H1 (cell line): ENCODE measurements around the gene SORBS1. TPM values are rescaled to one million over a fixed set of nuclear protein-coding genes. Genes with fewer than 3 reads are reported as not detected.

Source experiments
- CTCF ChIA-PET: fragments of 300-600 bp; sonication (Branson Sonifier 250); formaldehyde crosslinking; loops from one replicate; lab custom pipeline; 2021; ENCODE audit not compliant: partially characterized antibody; lab: Charles Lee
- POLR2A ChIA-PET: fragments of 300-600 bp; sonication (Branson Sonifier 250); formaldehyde crosslinking; loops from one replicate; lab custom pipeline; 2021; ENCODE audit warnings: inconsistent platforms; ENCODE audit not compliant: partially characterized antibody; lab: Charles Lee
- DNase-seq, 2 experiments: peaks; one replicate each; pipeline versions ENCODE4 v3.0.0 to v3.0.0-alpha.2; 2010 to 2022; ENCODE audit warnings: low spot score in 2 of 2, low read depth in 1 of 2, mixed read lengths in 1 of 2
- FAIRE-seq: peaks from 2 replicates; lab custom pipeline; 2011; peaks lifted over from hg19 to GRCh38; lab: Jason Lieb, UNC
- H2AFZ ChIP-seq: 2 replicates; pipeline ENCODE4 v1.8.1; 2012; ENCODE audit warnings: low read length, inconsistent platforms
- H2AK5ac ChIP-seq: 2 replicates; pipeline ENCODE4 v1.6.1; 2013; ENCODE audit warnings: low read depth, low read length
- H2BK120ac ChIP-seq: replicated peaks from 2 replicates; pipeline ENCODE3; 2013; ENCODE audit warnings: low read depth, low read length, inconsistent platforms
- H2BK12ac ChIP-seq: 2 replicates; pipeline ENCODE4 v1.6.1; 2013; ENCODE audit warnings: low read depth, low read length
- H2BK15ac ChIP-seq: 2 replicates; pipeline ENCODE4 v1.6.1; 2013; ENCODE audit warnings: low read length
- H2BK20ac ChIP-seq: 2 replicates; pipeline ENCODE4 v1.6.1; 2013; ENCODE audit warnings: low read length
- H2BK5ac ChIP-seq: 2 replicates; pipeline ENCODE4 v1.6.1; 2013; ENCODE audit warnings: low read depth, low read length
- H3K14ac ChIP-seq: 2 replicates; pipeline ENCODE4 v1.6.1; 2013; ENCODE audit warnings: inconsistent platforms; ENCODE audit not compliant: insufficient read length
- H3K18ac ChIP-seq: 2 replicates; pipeline ENCODE4 v1.6.1; 2013; ENCODE audit warnings: low read length; ENCODE audit errors: extremely low read depth
- H3K23ac ChIP-seq: 2 replicates; pipeline ENCODE4 v1.6.1; 2013; ENCODE audit warnings: inconsistent platforms; ENCODE audit not compliant: insufficient read length
- H3K23me2 ChIP-seq: 2 replicates; pipeline ENCODE4 v1.6.1; 2013; ENCODE audit warnings: low read depth, low read length
- H3K27ac ChIP-seq: 2 replicates; pipeline ENCODE4 v1.6.1; 2011; ENCODE audit warnings: low read depth, low read length, inconsistent platforms
- H3K27me3 ChIP-seq, 4 experiments: replicated peaks in 1 of 4; 1 replicate in 1 of 4; 2 replicates in 3 of 4; pipeline versions ENCODE4 v1.6.1 to v1.8.1; 2011 to 2013; ENCODE audit warnings: low read length in 3 of 4, mild to moderate bottlenecking in 3 of 4, inconsistent platforms in 2 of 4, mixed read lengths in 2 of 4, moderate library complexity in 1 of 4; ENCODE audit not compliant: control insufficient read depth in 3 of 4, insufficient read depth in 3 of 4; ENCODE audit errors: extremely low read depth in 1 of 4
- H3K36me3 ChIP-seq, 4 experiments: 2 replicates each; pipeline versions ENCODE4 v1.6.1 to v1.8.1; 2011 to 2013; ENCODE audit warnings: mild to moderate bottlenecking in 4 of 4, low read length in 3 of 4, moderate library complexity in 2 of 4, control low read depth in 1 of 4, inconsistent platforms in 1 of 4; ENCODE audit not compliant: insufficient read depth in 4 of 4, control insufficient read depth in 2 of 4
- H3K4ac ChIP-seq: replicated peaks from 2 replicates; pipeline ENCODE3; 2013; ENCODE audit warnings: low read length, low read depth, mixed read lengths, inconsistent platforms; ENCODE audit not compliant: insufficient read length
- H3K4me1 ChIP-seq, 4 experiments: replicated peaks in 1 of 4; 1 replicate in 1 of 4; 2 replicates in 3 of 4; pipeline versions ENCODE4 v1.6.1 to v1.8.1; 2011 to 2013; ENCODE audit warnings: low read length in 3 of 4, inconsistent platforms in 2 of 4, mixed read lengths in 1 of 4; ENCODE audit not compliant: insufficient read depth in 4 of 4, control insufficient read depth in 3 of 4
- H3K4me2 ChIP-seq, 2 experiments: 2 replicates each; pipeline versions ENCODE4 v1.6.1 to v1.8.1; 2011 to 2013; ENCODE audit warnings: low read depth in 2 of 2, low read length in 2 of 2, control low read depth in 1 of 2, inconsistent platforms in 1 of 2, mild to moderate bottlenecking in 1 of 2; ENCODE audit not compliant: insufficient read depth in 1 of 2
- H3K4me3 ChIP-seq, 4 experiments: fragments of 200-600, 300-600 bp in 1 of 4; sonication (generic), shearing (Covaris generic), sonication (Bioruptor Twin) in 1 of 4; 2 replicates each; pipeline versions ENCODE4 v1.5.1 to v1.8.1; 2011 to 2016; ENCODE audit warnings: low read length in 4 of 4, low read depth in 3 of 4, control low read depth in 2 of 4, inconsistent platforms in 2 of 4, mild to moderate bottlenecking in 2 of 4, mixed read lengths in 1 of 4, moderate library complexity in 1 of 4; ENCODE audit not compliant: insufficient read depth in 2 of 4; ENCODE audit errors: extremely low read depth in 1 of 4
- H3K56ac ChIP-seq: replicated peaks from 2 replicates; pipeline ENCODE3; 2013; ENCODE audit warnings: low read depth, mild to moderate bottlenecking, mixed read lengths, low read length, inconsistent platforms; ENCODE audit not compliant: insufficient read length
- H3K79me1 ChIP-seq: 2 replicates; pipeline ENCODE4 v1.6.1; 2013; ENCODE audit warnings: low read depth, low read length, control low read depth
- H3K79me2 ChIP-seq, 2 experiments: 2 replicates each; pipeline versions ENCODE4 v1.6.1 to v1.8.1; 2012 to 2013; ENCODE audit warnings: low read length in 2 of 2, mild to moderate bottlenecking in 2 of 2, inconsistent platforms in 1 of 2; ENCODE audit not compliant: insufficient read depth in 2 of 2, control insufficient read depth in 1 of 2
- H3K9ac ChIP-seq, 4 experiments: replicated peaks in 1 of 4; 1 replicate in 1 of 4; 2 replicates in 3 of 4; pipeline versions ENCODE4 v1.6.1 to v1.8.1; 2011 to 2013; ENCODE audit warnings: low read depth in 3 of 4, low read length in 3 of 4, control low read depth in 2 of 4, mild to moderate bottlenecking in 2 of 4, moderate library complexity in 2 of 4, inconsistent platforms in 1 of 4; ENCODE audit errors: extremely low read depth in 1 of 4
- H3K9me3 ChIP-seq, 2 experiments: 2 replicates each; pipeline versions ENCODE4 v1.6.1 to v1.8.1; 2012 to 2013; ENCODE audit warnings: mild to moderate bottlenecking in 2 of 2, moderate library complexity in 2 of 2, control low read depth in 1 of 2, inconsistent platforms in 1 of 2, low read depth in 1 of 2, low read length in 1 of 2, mixed read lengths in 1 of 2; ENCODE audit not compliant: insufficient read depth in 2 of 2
- H4K20me1 ChIP-seq, 2 experiments: replicated peaks in 1 of 2; 2 replicates each; pipeline versions ENCODE3 to v1.8.1; 2011 to 2013; ENCODE audit warnings: inconsistent platforms in 2 of 2, low read length in 2 of 2, mild to moderate bottlenecking in 1 of 2; ENCODE audit not compliant: insufficient read depth in 2 of 2, control insufficient read depth in 1 of 2
- H4K5ac ChIP-seq: 2 replicates; pipeline ENCODE4 v1.6.1; 2013; ENCODE audit warnings: low read length, low read depth, mixed read lengths, inconsistent platforms; ENCODE audit not compliant: insufficient read length
- H4K8ac ChIP-seq: 2 replicates; pipeline ENCODE4 v1.8.0; 2013; ENCODE audit warnings: mild to moderate bottlenecking, moderate library complexity, low read length, inconsistent platforms; ENCODE audit not compliant: insufficient read depth; ENCODE audit errors: extremely low read depth
- H4K91ac ChIP-seq: replicated peaks from 2 replicates; pipeline ENCODE3; 2013; ENCODE audit warnings: low read length, mixed read lengths, inconsistent platforms; ENCODE audit not compliant: insufficient read length
- ASH2L ChIP-seq: fragments of 200-600, 300-600 bp; sonication (generic); IDR thresholded peaks from one replicate; pipeline ENCODE4 v1.7.1; 2017; ENCODE audit warnings: low read length
- E2F6 ChIP-seq: IDR thresholded peaks from 2 replicates; pipeline ENCODE4 v1.6.1; 2012; ENCODE audit warnings: inconsistent platforms
- FOSL1 ChIP-seq: IDR thresholded peaks from 2 replicates; pipeline ENCODE4 v1.6.1; 2011; ENCODE audit warnings: mild to moderate bottlenecking, low read depth, low read length, moderate library complexity; ENCODE audit not compliant: insufficient read depth
- GABPA ChIP-seq: IDR thresholded peaks from 2 replicates; pipeline ENCODE4 v1.6.1; 2011; ENCODE audit warnings: mild to moderate bottlenecking, low read length, moderate library complexity, borderline replicate concordance; ENCODE audit not compliant: insufficient read depth
- NANOG ChIP-seq: IDR thresholded peaks from 2 replicates; pipeline ENCODE4 v1.6.1; 2011; ENCODE audit warnings: low read length, low read depth, mild to moderate bottlenecking, inconsistent platforms; ENCODE audit not compliant: insufficient read depth, poor library complexity, severe bottlenecking
- SP2 ChIP-seq: IDR thresholded peaks from 2 replicates; pipeline ENCODE4 v1.6.1; 2012; ENCODE audit warnings: mild to moderate bottlenecking, low read length, inconsistent platforms
- SP4 ChIP-seq: IDR thresholded peaks from 2 replicates; pipeline ENCODE4 v1.6.1; 2012; ENCODE audit warnings: low read length, inconsistent platforms
- SRF ChIP-seq: IDR thresholded peaks from 2 replicates; pipeline ENCODE4 v1.6.1; 2011; ENCODE audit warnings: mild to moderate bottlenecking, low read depth, low read length, moderate library complexity
- TAF7 ChIP-seq: optimal IDR thresholded peaks from 2 replicates; pipeline ENCODE3; 2011; ENCODE audit warnings: low read depth, mild to moderate bottlenecking, inconsistent platforms, low read length, moderate library complexity, borderline replicate concordance
- YY1 ChIP-seq: IDR thresholded peaks from 2 replicates; pipeline ENCODE4 v1.6.1; 2011; ENCODE audit warnings: low read depth, mild to moderate bottlenecking, low read length
- WGBS, 2 experiments: shearing (Covaris generic) in 1 of 2; methylation state at CpG; one replicate each; pipeline versions ENCODE4 v1.1.6 to v1.1.7; 2013 to 2015; ENCODE audit warnings: low lambda C conversion rate in 2 of 2, mixed read lengths in 2 of 2, inconsistent platforms in 1 of 2, low coverage in 1 of 2, missing lambda C conversion rate in 1 of 2; ENCODE audit not compliant: insufficient replicate concordance in 2 of 2, insufficient coverage in 1 of 2, insufficient read length in 1 of 2; ENCODE audit errors: extremely low coverage in 1 of 2, missing lambda C conversion rate in 1 of 2; 5-methylcytosine and 5-hydroxymethylcytosine counted together
- polyA plus RNA-seq, 7 experiments: library from polyadenylated mRNA; depleted of rRNA in 3 of 7; stranded (reverse) in 5 of 7; unstranded in 2 of 7; fragments of >200 nt in 5 of 7; fragments of 200-250 nt in 2 of 7; gene quantifications; 1 replicate in 5 of 7; 2 replicates in 1 of 7; 4 replicates in 1 of 7; pipeline versions ENCODE4 v1.2.1 to v1.2.3, GENCODE V29; 2011 to 2013; ENCODE audit warnings: missing spikeins in 2 of 7, mixed read lengths in 2 of 7
- total RNA-seq: library from RNA; stranded (reverse); fragmentation: NEBNext Ultra II Directional; extraction: Animal tissue kit (Norgen Biotek cat#: 25700); gene quantifications from 2 replicates; pipeline ENCODE4 v1.2.1, GENCODE V29; 2021
- TF ChIP-seq, protein P1 (sequence below): IDR thresholded peaks from 2 replicates; pipeline ENCODE4 v1.6.1; 2011; ENCODE audit warnings: low read length, improper control_type of control experiment

Gene SORBS1
- total and polyA plus RNA-seq, 2 of the 8 experiments (the other 6 are each of a cell fraction or from before 2014, with no cell fraction given) = 16.0 to 35.0 TPM

GRCh38 chr10:95496246-95496911 is 64.8 kb downstream of the SORBS1 start:
- Histone ChIP-seq H4K91ac (no peak overlapping the region), H3K9me3 (no peaks in the 10 kb centered on the region), H3K4me2 (no peak overlapping the region), H3K79me1 (peaks cover 2% of the 10 kb centered on the region; the same call in 1 of the 2 replicates), H2AK5ac (no peak overlapping the region), H3K36me3 (no peaks in the 10 kb centered on the region), H2BK15ac (no peak overlapping the region), H3K27ac (no peak overlapping the region), H4K5ac (no peak overlapping the region), H2BK5ac (no peak overlapping the region), H3K4me1 (peaks cover 0 to 12% (median 5%) of the 10 kb centered on the region in 4 experiments; a peak in 6 of 7 replicates), H3K9ac (no peak overlapping the region), H2BK12ac (no peak overlapping the region), H4K20me1 (peaks cover 2% of the 10 kb centered on the region in 2 experiments), H4K8ac (no peak overlapping the region), H3K27me3 (no peaks in the 10 kb centered on the region), H3K23me2 (no peaks in the 10 kb centered on the region), H2BK120ac (no peak overlapping the region), H2AFZ (no peak overlapping the region), H3K4me3 (no peak overlapping the region), H3K79me2 (peaks cover 0 to 32% of the 10 kb centered on the region in 2 experiments; a peak in 3 of 4 replicates), H3K18ac (no peak overlapping the region), H3K56ac (no peak overlapping the region), H3K4ac (no peak overlapping the region), H2BK20ac (no peak overlapping the region), H3K14ac (no peak overlapping the region), H3K23ac (no peak overlapping the region)
- WGBS, 2 experiments = 96% methylated on average over 2 of the region's 2 CpGs; no CpG with 5 or more reads in 1 of the 2 experiments
- DNase-seq (no peak), FAIRE-seq (no peak)
- ChIA-PET CTCF (interaction anchor here (0.8 to 2.2 kb wide), 5 partner anchors 51 to 341 kb away, joined by 3 to 20 read pairs (median 5); partner anchors contain the start of gene TCTN3), POLR2A (interaction anchor here (1.3 kb wide), 1 partner anchor 15 kb away, joined by 3 read pairs; no protein-coding TSS in a partner anchor)
- TF ChIP-seq SP2 = no peak
- TF ChIP-seq, protein P1, sequence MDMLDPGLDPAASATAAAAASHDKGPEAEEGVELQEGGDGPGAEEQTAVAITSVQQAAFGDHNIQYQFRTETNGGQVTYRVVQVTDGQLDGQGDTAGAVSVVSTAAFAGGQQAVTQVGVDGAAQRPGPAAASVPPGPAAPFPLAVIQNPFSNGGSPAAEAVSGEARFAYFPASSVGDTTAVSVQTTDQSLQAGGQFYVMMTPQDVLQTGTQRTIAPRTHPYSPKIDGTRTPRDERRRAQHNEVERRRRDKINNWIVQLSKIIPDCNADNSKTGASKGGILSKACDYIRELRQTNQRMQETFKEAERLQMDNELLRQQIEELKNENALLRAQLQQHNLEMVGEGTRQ = no peak
- TF ChIP-seq ASH2L = no peak
- no peak for TF ChIP-seq GABPA
- no peak for TF ChIP-seq FOSL1
- no peak for TF ChIP-seq NANOG
- no peak for TF ChIP-seq SRF
- no peak for TF ChIP-seq E2F6
- no peak for TF ChIP-seq TAF7
- TF ChIP-seq YY1 = no peak
- TF ChIP-seq SP4 = no peak
